Mammary epithelial cell (primary cell): ENCODE data around the gene ZNF296.

Source experiments
- CTCF ChIP-seq, 2 donors: IDR thresholded peaks in 1 of 2; conservative IDR thresholded peaks in 1 of 2; 2 replicates each; pipeline ENCODE4 v1.5.1; 2011 to 2012; ENCODE audit warnings: inconsistent platforms in 2 of 2, low read length in 2 of 2, mild to moderate bottlenecking in 2 of 2, control low read depth in 1 of 2, low read depth in 1 of 2; ENCODE audit not compliant: insufficient read depth in 1 of 2; ENCODE audit errors: extremely low read depth in 1 of 2
- EZH2 ChIP-seq: IDR thresholded peaks from 2 replicates; pipeline ENCODE4 v1.6.1; 2012; ENCODE audit warnings: low read length, inconsistent platforms, borderline replicate concordance

DNA sequence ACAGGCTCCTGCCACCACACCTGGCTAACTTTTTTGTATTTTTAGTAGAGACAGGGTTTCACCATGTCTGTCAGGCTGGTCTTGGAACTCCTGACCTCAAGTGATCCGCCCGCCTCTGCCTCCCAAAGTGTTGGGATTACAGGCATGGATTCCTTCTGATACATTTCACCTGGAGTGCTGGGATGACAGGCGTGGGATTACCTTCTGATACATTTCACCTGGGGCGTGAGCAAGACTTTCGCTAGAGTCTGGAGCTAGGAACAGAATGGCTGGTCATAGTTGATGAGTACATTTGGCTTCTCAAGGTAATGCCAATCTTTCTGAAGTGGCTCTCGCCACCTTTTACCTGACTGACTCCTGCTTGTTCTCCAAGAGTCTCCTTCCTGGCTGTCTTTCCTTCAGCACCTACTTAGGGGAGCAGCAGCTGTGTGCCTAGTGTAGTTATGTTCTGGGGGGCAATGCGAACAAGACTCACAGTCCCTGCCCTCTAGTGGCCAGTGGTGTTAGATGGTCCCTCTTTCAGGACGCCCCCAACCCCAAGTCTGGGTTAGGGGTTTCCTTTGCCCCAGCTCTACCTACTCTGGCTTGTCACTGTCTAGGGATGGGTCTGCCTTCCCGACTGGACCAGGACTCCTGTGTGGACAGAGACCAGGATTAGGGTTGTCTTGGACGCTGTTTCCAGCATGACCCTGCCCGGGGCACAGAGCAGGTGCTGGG, 36.0 kb upstream of the ZNF296 start:
- TF ChIP-seq CTCF (conservative IDR thresholded peaks at IDR 0.05 in 1 of 2, IDR thresholded peaks at IDR 0.05 in 1 of 2; ENCODE audit: extremely low read depth in 1 of 2, insufficient read depth in 1 of 2, low read depth in 1 of 2, low read length in 2 of 2) (peak in 1 of 2 donors; percentile 11), EZH2 (no peak)
